ENCODE data around the gene LIME1. TPM values are rescaled to one million over a fixed set of nuclear protein-coding genes. Genes with fewer than 3 reads are reported as not detected.

Gene LIME1
- 16.5 TPM for total RNA-seq

GRCh38 chr20:63735859-63736718 is at the start of gene LIME1:
LIME1 (plus strand) TSS chr20:63736664; CDS start chr20:63737550, 886 bp downstream.

GRCh38 chr20:63696628-63697356 is 39.7 kb upstream of the LIME1 start, which contains the start of gene TNFRSF6B:
TNFRSF6B (plus strand) TSS chr20:63696652; CDS start chr20:63696768, 116 bp downstream.

DNA sequence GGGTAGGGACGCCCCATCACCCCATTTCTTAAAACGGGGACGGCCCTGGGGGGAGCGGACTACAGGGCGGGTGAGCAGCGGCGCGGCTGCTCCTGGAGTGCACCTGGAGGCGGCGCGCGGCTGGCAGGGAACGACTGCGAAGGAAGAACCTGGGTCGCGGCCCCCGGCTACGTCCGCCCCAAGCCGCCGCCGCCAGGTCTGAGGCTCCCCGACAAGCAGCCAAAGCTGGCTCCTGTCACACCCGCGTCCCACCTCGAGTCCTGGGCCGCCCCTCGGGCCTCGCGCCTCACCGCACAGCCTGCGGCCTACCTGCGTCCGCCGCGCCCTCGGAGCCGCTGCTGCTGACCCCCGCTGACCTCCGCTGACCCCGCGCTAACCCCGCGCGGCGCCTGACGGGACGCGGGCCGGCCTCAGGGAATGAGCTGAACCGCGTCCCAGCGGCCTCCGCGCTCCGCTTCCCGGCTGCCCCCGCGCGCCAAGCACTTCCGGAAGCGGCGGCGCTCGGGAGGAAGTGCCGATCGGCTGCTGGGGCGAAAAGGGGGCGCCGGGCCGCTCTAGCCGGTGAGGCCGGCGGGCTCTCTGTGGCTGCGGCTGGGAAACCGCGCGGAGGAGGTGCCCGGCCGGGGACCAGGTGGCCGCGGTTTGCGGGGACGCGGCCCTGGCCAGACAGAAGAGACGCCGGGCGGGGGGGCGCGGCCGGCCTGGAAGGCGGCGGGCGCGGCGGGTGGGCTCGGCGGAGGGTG is 28.7 kb upstream of the LIME1 start, which contains the start of the genes ARFRP1 and ZGPAT:
TSS of gene ARFRP1 (minus strand) at position 419 of the 743 bp plus-strand sequence. CDS start 885 bp downstream, outside the sequence.
TSS of gene ZGPAT (plus strand) at position 482 of the 743 bp plus-strand sequence. CDS start 542 bp downstream, outside the sequence.

GRCh38 chr20:63739130-63740069 is 2.9 kb downstream of the LIME1 start, which contains the start of gene SLC2A4RG:
SLC2A4RG (plus strand) TSS chr20:63739776; CDS start chr20:63739913, 137 bp downstream.

Other genes with a start within 250 kb of the LIME1 start
- gene EEF1A2, start 237.6 kb upstream of the LIME1 start, total RNA-seq, result 87.6 TPM
- 104 TPM for gene PPDPF, start 215.9 kb upstream of the LIME1 start, total RNA-seq
- gene PTK6, start 199.3 kb upstream of the LIME1 start, total RNA-seq, result 1.3 TPM
- gene SRMS, start 188.9 kb upstream of the LIME1 start, total RNA-seq, result not detected
- gene FNDC11, start 182.5 kb upstream of the LIME1 start, total RNA-seq, result 1.0 TPM
- 25.6 TPM for gene HELZ2, start 162.4 kb upstream of the LIME1 start, total RNA-seq
- 10.9 TPM for gene GMEB2, start 109.6 kb upstream of the LIME1 start, total RNA-seq
- 51.6 TPM for gene STMN3, start 83.2 kb upstream of the LIME1 start, total RNA-seq
- 51.3 TPM for gene RTEL1, start 78.4 kb upstream of the LIME1 start, total RNA-seq
- gene TNFRSF6B, start 40.0 kb upstream of the LIME1 start, total RNA-seq, result 5.4 TPM
- gene ARFRP1, start 28.7 kb upstream of the LIME1 start, total RNA-seq, result 39.7 TPM
- gene ZGPAT, start 28.6 kb upstream of the LIME1 start, total RNA-seq, result 31.1 TPM
- gene SLC2A4RG, start 3.1 kb downstream of the LIME1 start, total RNA-seq, result 32.0 TPM
- gene ZBTB46, start 94.6 kb downstream of the LIME1 start, total RNA-seq, result 12.1 TPM
- gene ABHD16B, start 124.8 kb downstream of the LIME1 start, total RNA-seq, result not detected
- 69.2 TPM for gene TPD52L2, start 128.6 kb downstream of the LIME1 start, total RNA-seq
- 55.5 TPM for gene DNAJC5, start 158.5 kb downstream of the LIME1 start, total RNA-seq
- gene UCKL1, start 219.8 kb downstream of the LIME1 start, total RNA-seq, result 44.6 TPM
- gene ZNF512B, start 233.3 kb downstream of the LIME1 start, total RNA-seq, result 19.7 TPM
- gene SAMD10, start 243.0 kb downstream of the LIME1 start, total RNA-seq, result 8.9 TPM
- 80.9 TPM for gene PRPF6, start 244.5 kb downstream of the LIME1 start, total RNA-seq

Data from camera-type eye (tissue), 1 donor.